Liver (tissue), 3 donors: ENCODE data around the gene ADGRD1.

Experiments used
- CTCF ChIP-seq: fragments of 150-350 bp; IDR thresholded peaks from 2 replicates; pipeline ENCODE4 v1.5.1; 2017; ENCODE audit warnings: improper control_type of control experiment, low read depth, low read length; ENCODE audit not compliant: missing input control
- EGR1 ChIP-seq, 2 donors: IDR thresholded peaks; 2 replicates each; pipeline ENCODE4 v1.6.1; 2016 to 2018; ENCODE audit warnings: antibody characterized with exemption in 2 of 2, low read depth in 2 of 2
- FOXA1 ChIP-seq: IDR thresholded peaks from 2 replicates; pipeline ENCODE4 v1.6.1; 2016; ENCODE audit warnings: antibody characterized with exemption
- FOXA2 ChIP-seq: IDR thresholded peaks from 2 replicates; pipeline ENCODE4 v1.6.1; 2016; ENCODE audit warnings: antibody characterized with exemption
- GABPA ChIP-seq, 2 donors: IDR thresholded peaks in 1 of 2; conservative IDR thresholded peaks in 1 of 2; 2 replicates each; pipeline ENCODE4 v1.6.1; 2016; ENCODE audit warnings: antibody characterized with exemption in 2 of 2, mild to moderate bottlenecking in 1 of 2, moderate library complexity in 1 of 2
- MAX ChIP-seq: IDR thresholded peaks from 2 replicates; pipeline ENCODE4 v1.6.1; 2016; ENCODE audit warnings: antibody characterized with exemption
- RAD21 ChIP-seq, 2 donors: IDR thresholded peaks; 2 replicates each; pipeline ENCODE4 v1.6.1; 2016; ENCODE audit warnings: antibody characterized with exemption in 2 of 2, mild to moderate bottlenecking in 2 of 2
- REST ChIP-seq: IDR thresholded peaks from 2 replicates; pipeline ENCODE4 v1.6.1; 2016; ENCODE audit warnings: antibody characterized with exemption, mild to moderate bottlenecking
- RXRA ChIP-seq, 2 donors: IDR thresholded peaks; 2 replicates each; pipeline ENCODE4 v1.6.1; 2017 to 2018; ENCODE audit warnings: antibody characterized with exemption in 2 of 2, mild to moderate bottlenecking in 1 of 2
- YY1 ChIP-seq: IDR thresholded peaks from 2 replicates; pipeline ENCODE4 v1.6.1; 2016; ENCODE audit warnings: antibody characterized with exemption, mild to moderate bottlenecking
- donor health status: healthy.
- donor health status: healthy.

- no peak for TF ChIP-seq FOXA1
- no peak for TF ChIP-seq REST
- TF ChIP-seq CTCF: no peak
- no peak for TF ChIP-seq MAX
- TF ChIP-seq YY1: no peak
- TF ChIP-seq GABPA (IDR thresholded peaks at IDR 0.05 in 1 of 2, conservative IDR thresholded peaks at IDR 0.05 in 1 of 2): no peak
- TF ChIP-seq EGR1 (IDR thresholded peaks at IDR 0.05; ENCODE audit: low read depth in 2 of 2): no peak
- TF ChIP-seq FOXA2: no peak
- no peak for TF ChIP-seq RXRA (IDR thresholded peaks at IDR 0.05)
- TF ChIP-seq RAD21 (IDR thresholded peaks at IDR 0.05): no peak
Observed at GRCh38 chr12:130929363-130929762, 24.3 kb upstream of the ADGRD1 start.
